NT2/D1 (cell line): ENCODE measurements around the gene KDM6B.

Experiments used
- YY1 ChIP-seq: IDR thresholded peaks from 2 replicates; pipeline ENCODE4 v1.6.1; 2011; ENCODE audit not compliant: insufficient read length, insufficient read depth
- ZNF274 ChIP-seq: IDR thresholded peaks from 2 replicates; pipeline ENCODE4 v1.6.1; 2011; ENCODE audit warnings: mild to moderate bottlenecking, low read depth, low read length

- no peak for TF ChIP-seq ZNF274
- no peak for TF ChIP-seq YY1
Observed at GRCh38 chr17:7852262-7852670, 18.2 kb downstream of the KDM6B start.
